HCT116 (cell line): Measurements from ENCODE around the gene TSPAN10. TPM values are rescaled to one million over a fixed set of nuclear protein-coding genes. Genes with fewer than 3 reads are reported as not detected.

ENCODE experiments used
- ATAC-seq: fragments of 200-7000 bp; cut with Tn5 transposase; 2 replicates; pipeline ENCODE4 v1.9.1; 2020; ENCODE audit warnings: mild to moderate bottlenecking, moderate library complexity
- Bru-seq: library from RNA; stranded (reverse); fragments of 400-500 nt; gene quantifications from one replicate; lab custom pipeline; 2021; lab: Mats Ljungman, UMichigan
- BruChase-seq, 2 experiments: library from RNA; stranded (reverse); fragments of 400-500 nt; gene quantifications; one replicate each; lab custom pipeline; 2021; lab: Mats Ljungman, UMichigan
- BruUV-seq: library from RNA; stranded (reverse); fragments of 400-500 nt; replicated peaks from 2 replicates; lab custom pipeline; 2021; lab: Mats Ljungman, UMichigan
- CTCF ChIA-PET: fragments of 300-600 bp; sonication (Branson Sonifier 250); formaldehyde crosslinking; loops from one replicate; lab custom pipeline; 2021; ENCODE audit warnings: antibody characterized with exemption; lab: Charles Lee
- POLR2A ChIA-PET: fragments of 300-600, 350-600 bp; sonication (Branson Sonifier 250); formaldehyde crosslinking; loops from one replicate; lab custom pipeline; 2021; ENCODE audit warnings: antibody characterized with exemption; lab: Charles Lee
- RAD21 ChIA-PET, 2 experiments: fragments of 300-600 bp; sonication (Branson Sonifier 250); formaldehyde crosslinking; loops; one replicate each; lab custom pipeline; 2023; ENCODE audit warnings: low total read pairs in 2 of 2; ENCODE audit not compliant: uncharacterized antibody in 2 of 2, unreplicated experiment in 2 of 2, low non-redundant PET in 1 of 2; lab: Charles Lee
- DNase-seq: peaks from one replicate; pipeline ENCODE4 v3.0.0-alpha.2; 2010; ENCODE audit warnings: low read depth, low spot score
- H2AFZ ChIP-seq: fragments of 200-600 bp; shearing (Covaris generic), sonication (generic); 2 replicates; pipeline ENCODE4 v1.6.1; 2017; ENCODE audit warnings: low read depth, mixed run types, mixed read lengths, antibody characterized with exemption, low read length; ENCODE audit not compliant: poor library complexity, severe bottlenecking
- H3K27ac ChIP-seq: 2 replicates; pipeline ENCODE4 v1.5.1; 2012; ENCODE audit warnings: low read depth, low read length
- H3K27me3 ChIP-seq: fragments of 200-600 bp; sonication (generic); 2 replicates; pipeline ENCODE4 v1.6.1; 2016; ENCODE audit warnings: mixed run types, low read length, mixed read lengths; ENCODE audit not compliant: insufficient read depth
- H3K36me3 ChIP-seq, 2 experiments: fragments of 200-500 bp in 1 of 2; fragments of 200-600 bp in 1 of 2; sonication (Bioruptor generic) in 1 of 2; sonication (generic) in 1 of 2; 2 replicates each; pipeline versions ENCODE4 v1.5.1 to v1.6.1; 2014 to 2016; ENCODE audit warnings: low read length in 2 of 2, inconsistent platforms in 1 of 2, mixed read lengths in 1 of 2, mixed run types in 1 of 2; ENCODE audit not compliant: insufficient read depth in 2 of 2, control insufficient read depth in 1 of 2
- H3K4me1 ChIP-seq, 2 experiments: fragments of 200-600 bp in 1 of 2; sonication (generic) in 1 of 2; 2 replicates each; pipeline versions ENCODE4 v1.5.1 to v1.6.1; 2012 to 2017; ENCODE audit warnings: low read length in 2 of 2, inconsistent platforms in 1 of 2, mild to moderate bottlenecking in 1 of 2, mixed read lengths in 1 of 2, mixed run types in 1 of 2, moderate library complexity in 1 of 2; ENCODE audit not compliant: insufficient read depth in 2 of 2, control insufficient read depth in 1 of 2
- H3K4me2 ChIP-seq: fragments of 200-600 bp; sonication (generic); 2 replicates; pipeline ENCODE4 v1.6.1; 2017; ENCODE audit warnings: mixed run types, low read length, mixed read lengths
- H3K4me3 ChIP-seq, 2 experiments: fragments of 200-600 bp in 1 of 2; sonication (generic) in 1 of 2; replicated peaks in 1 of 2; 2 replicates each; pipeline ENCODE4 v1.5.1; 2011 to 2016; ENCODE audit warnings: low read length in 2 of 2, control low read depth in 1 of 2, low read depth in 1 of 2, mild to moderate bottlenecking in 1 of 2, mixed read lengths in 1 of 2, mixed run types in 1 of 2
- H3K79me2 ChIP-seq: fragments of 200-600 bp; sonication (generic); 2 replicates; pipeline ENCODE4 v1.6.1; 2017; ENCODE audit warnings: mild to moderate bottlenecking, mixed run types, low read length, moderate library complexity, mixed read lengths; ENCODE audit not compliant: insufficient read depth
- H3K9ac ChIP-seq: fragments of 200-600 bp; sonication (generic); 2 replicates; pipeline ENCODE4 v1.6.1; 2016; ENCODE audit warnings: low read length, mixed read lengths
- H3K9me2 ChIP-seq: fragments of 200-600 bp; sonication (generic), shearing (Covaris generic); 2 replicates; pipeline ENCODE4 v1.6.1; 2017; ENCODE audit warnings: mixed run types, mild to moderate bottlenecking, moderate library complexity; ENCODE audit not compliant: insufficient read depth
- H3K9me3 ChIP-seq, 2 experiments: fragments of 200-500 bp in 1 of 2; fragments of 200-600 bp in 1 of 2; sonication (Bioruptor generic) in 1 of 2; sonication (generic) in 1 of 2; 2 replicates each; pipeline ENCODE4 v1.6.1; 2014 to 2017; ENCODE audit warnings: low read length in 2 of 2, mixed read lengths in 2 of 2, inconsistent platforms in 1 of 2, low read depth in 1 of 2, mild to moderate bottlenecking in 1 of 2, mixed run types in 1 of 2, moderate library complexity in 1 of 2; ENCODE audit not compliant: control insufficient read depth in 1 of 2, insufficient read depth in 1 of 2
- H4K20me1 ChIP-seq: fragments of 200-600 bp; sonication (generic), shearing (Covaris generic); 2 replicates; pipeline ENCODE4 v1.6.1; 2017; ENCODE audit warnings: mixed run types, mild to moderate bottlenecking, moderate library complexity; ENCODE audit not compliant: insufficient read depth
- CBX3 ChIP-seq: IDR thresholded peaks from 2 replicates; pipeline ENCODE4 v1.6.1; 2012; ENCODE audit warnings: low read depth
- CEBPB ChIP-seq: IDR thresholded peaks from 2 replicates; pipeline ENCODE4 v1.6.1; 2012; ENCODE audit warnings: low read depth
- EGR1 ChIP-seq: IDR thresholded peaks from 2 replicates; pipeline ENCODE4 v1.6.1; 2012; ENCODE audit warnings: low read depth
- ELF1 ChIP-seq: IDR thresholded peaks from 2 replicates; pipeline ENCODE4 v1.6.1; 2012; ENCODE audit warnings: low read depth, borderline replicate concordance
- EZH2 ChIP-seq: fragments of 200-600 bp; sonication (generic); IDR thresholded peaks from 2 replicates; pipeline ENCODE4 v1.6.1; 2017; ENCODE audit warnings: antibody characterized with exemption, mixed run types
- FOSL1 ChIP-seq: IDR thresholded peaks from 2 replicates; pipeline ENCODE4 v1.6.1; 2012; ENCODE audit warnings: low read depth
- JUND ChIP-seq: IDR thresholded peaks from 2 replicates; pipeline ENCODE4 v1.6.1; 2012
- POLR2A ChIP-seq: IDR thresholded peaks from 2 replicates; pipeline ENCODE4 v1.7.0; 2011; ENCODE audit warnings: borderline replicate concordance; ENCODE audit not compliant: insufficient read depth, insufficient read length; ENCODE audit errors: extremely low read depth
- POLR2AphosphoS5 ChIP-seq: IDR thresholded peaks from 2 replicates; pipeline ENCODE4 v1.6.1; 2011; ENCODE audit warnings: mild to moderate bottlenecking, low read depth, low read length, moderate library complexity
- RAD21 ChIP-seq: IDR thresholded peaks from 2 replicates; pipeline ENCODE4 v1.6.1; 2012; ENCODE audit warnings: low read depth, mild to moderate bottlenecking
- REST ChIP-seq: IDR thresholded peaks from 2 replicates; pipeline ENCODE4 v1.6.1; 2012; ENCODE audit warnings: low read depth
- SIN3A ChIP-seq: IDR thresholded peaks from 2 replicates; pipeline ENCODE4 v1.6.1; 2012; ENCODE audit warnings: low read depth
- SP1 ChIP-seq: IDR thresholded peaks from 2 replicates; pipeline ENCODE4 v1.6.1; 2012; ENCODE audit warnings: low read depth
- SRF ChIP-seq: IDR thresholded peaks from 2 replicates; pipeline ENCODE4 v1.6.1; 2012; ENCODE audit warnings: low read depth
- TCF7L2 ChIP-seq: IDR thresholded peaks from 2 replicates; pipeline ENCODE4 v1.7.0; 2011; ENCODE audit warnings: borderline replicate concordance, inconsistent platforms; ENCODE audit not compliant: insufficient read depth, insufficient read length; ENCODE audit errors: extremely low read depth
- YY1 ChIP-seq: IDR thresholded peaks from 2 replicates; pipeline ENCODE4 v1.6.1; 2011; ENCODE audit warnings: low read length, low read depth, moderate library complexity, mild to moderate bottlenecking; ENCODE audit not compliant: insufficient replicate concordance; ENCODE audit errors: extremely low read depth
- ZBTB33 ChIP-seq: IDR thresholded peaks from 2 replicates; pipeline ENCODE4 v1.6.1; 2011; ENCODE audit warnings: mild to moderate bottlenecking, low read length, moderate library complexity; ENCODE audit not compliant: insufficient replicate concordance; ENCODE audit errors: extremely low read depth
- ZFX ChIP-seq: fragments of 450-650 bp; IDR thresholded peaks from 2 replicates; pipeline ENCODE4 v1.6.1; 2017
- ZNF274 ChIP-seq: fragments of 200-500 bp; sonication (Bioruptor generic); IDR thresholded peaks from 2 replicates; pipeline ENCODE4 v1.6.1; 2014; ENCODE audit warnings: mild to moderate bottlenecking, low read depth, low read length, inconsistent platforms
- intact Hi-C: fragments of 100-400 bp; cut with micrococcal nuclease; formaldehyde crosslinking; loops from 2 replicates; pipeline ENCODE4 v1.10.0; 2022
- long read RNA-seq: library from polyadenylated mRNA; unstranded; transcript quantifications from one replicate; pipeline ENCODE4 v2.0.0, GENCODE V29; 2021; ENCODE audit not compliant: unreplicated experiment
- polyA plus RNA-seq: library from polyadenylated mRNA; unstranded; fragments of >200 nt; gene quantifications from 2 replicates; pipeline ENCODE4 v1.2.1, GENCODE V29; 2012; ENCODE audit warnings: missing spikeins
- total RNA-seq: library from RNA; stranded (reverse); gene quantifications from one replicate; pipeline ENCODE4 v1.2.1, GENCODE V29; 2021; ENCODE audit not compliant: unreplicated experiment
- TF ChIP-seq, protein P1 (sequence below): IDR thresholded peaks from 2 replicates; pipeline ENCODE4 v1.6.1; 2012
- TF ChIP-seq, protein P2 (sequence below): IDR thresholded peaks from 2 replicates; pipeline ENCODE4 v1.6.1; 2012

TSPAN10 gene
- total RNA-seq (2.3 TPM), Bru-seq, nascent RNA (percentile 46 among the genes with signal in this experiment), BruChase-seq, experiment 1, labeled RNA remaining after a 6-hour chase (percentile 39 among the genes with signal in this experiment), BruChase-seq, experiment 2, labeled RNA remaining after a 2-hour chase (percentile 42 among the genes with signal in this experiment)
- 0.80 and 1.1 TPM in 2 replicates for polyA plus RNA-seq
- long read RNA-seq, partial matches to known transcripts = 0 of 6 reads
- long read RNA-seq, other reads (novel, unspliced or antisense) = 1 of 6 reads

GRCh38 chr17:81636505-81637288, at the start of gene TSPAN10, which contains the start of gene NPLOC4:
TSS of gene TSPAN10 (plus strand) at chr17:81637196. CDS start at chr17:81642413, 5,217 bp downstream.
TSS of gene NPLOC4 (minus strand) at chr17:81637112. CDS start at chr17:81636930, 182 bp downstream.
- peak within 1 kb of the TSS; percentile 74 to 94 for H3K4me3 ChIP-seq
- H3K36me3 ChIP-seq = peaks cover 2 to 4% of the 10 kb centered on the region in 2 experiments; a peak in 1 of 4 replicates
- H2AFZ ChIP-seq = peak within 1 kb of the TSS; percentile 90
- H3K9me3 ChIP-seq = no peaks in the 10 kb centered on the region
- H3K9ac ChIP-seq = peak within 1 kb of the TSS; percentile 97
- DNase-seq (peak; percentile 71), ATAC-seq (peak; percentile 82)
- H4K20me1 ChIP-seq = peaks cover 14% of the 10 kb centered on the region; the same call in 1 of the 2 replicates
- CTCF ChIA-PET = no interaction called here
- intact Hi-C loops = loop anchor here (1.0 kb wide), 1 partner anchor 31 kb away; no protein-coding TSS in a partner anchor
- H3K27me3 ChIP-seq = no peaks in the 10 kb centered on the region
- RAD21 ChIA-PET = no interaction called here
- H3K4me2 ChIP-seq = peak within 1 kb of the TSS; percentile 80
- peaks cover 50% of the 10 kb centered on the region for H3K79me2 ChIP-seq
- no peaks in the 10 kb centered on the region for H3K9me2 ChIP-seq
- H3K27ac ChIP-seq = peak within 1 kb of the TSS; percentile 83
- BruUV-seq = no TSS peak
- POLR2A ChIA-PET = interaction anchor here (1.1 to 1.2 kb wide), 2 partner anchors 29 to 84 kb away, joined by 3 to 4 read pairs; partner anchors contain the start of gene FAAP100
- peaks cover 12 to 38% of the 10 kb centered on the region in 2 experiments for H3K4me1 ChIP-seq
- TF ChIP-seq CBX3 = peak; percentile 94
- peak; percentile 88 for TF ChIP-seq YY1
- TF ChIP-seq POLR2AphosphoS5 = peak; percentile 91
- TF ChIP-seq FOSL1 = no peak
- no peak; the same call in 1 of the 2 replicates for TF ChIP-seq SRF
- TF ChIP-seq RAD21 = no peak
- peak; percentile 65 for TF ChIP-seq TCF7L2
- TF ChIP-seq ZBTB33 = peak; percentile 73
- peak; percentile 70; the same call in 1 of the 2 replicates for TF ChIP-seq SP1
- TF ChIP-seq SIN3A = peak; percentile 95; the same call in 1 of the 2 replicates
- TF ChIP-seq EGR1 = peak; percentile 100
- TF ChIP-seq JUND = no peak
- TF ChIP-seq ZFX = peak; percentile 100
- TF ChIP-seq POLR2A = peak; percentile 81
- TF ChIP-seq, protein P1, sequence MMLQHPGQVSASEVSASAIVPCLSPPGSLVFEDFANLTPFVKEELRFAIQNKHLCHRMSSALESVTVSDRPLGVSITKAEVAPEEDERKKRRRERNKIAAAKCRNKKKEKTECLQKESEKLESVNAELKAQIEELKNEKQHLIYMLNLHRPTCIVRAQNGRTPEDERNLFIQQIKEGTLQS = no peak
- TF ChIP-seq, protein P2, sequence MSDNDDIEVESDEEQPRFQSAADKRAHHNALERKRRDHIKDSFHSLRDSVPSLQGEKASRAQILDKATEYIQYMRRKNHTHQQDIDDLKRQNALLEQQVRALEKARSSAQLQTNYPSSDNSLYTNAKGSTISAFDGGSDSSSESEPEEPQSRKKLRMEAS = peak; percentile 78; the same call in 1 of the 2 replicates
- no peak for TF ChIP-seq CEBPB
- TF ChIP-seq EZH2 = no peak
- no peak for TF ChIP-seq ELF1
- no peak for TF ChIP-seq REST
- no peak for TF ChIP-seq ZNF274
